Measurements from ENCODE around the gene MYO9A.
"Not testable (repeated sequence)": the region's sequence is repeated elsewhere in the genome, so short reads cannot be mapped to it uniquely, and the experiment has no call there.

MYO9A gene

DNA sequence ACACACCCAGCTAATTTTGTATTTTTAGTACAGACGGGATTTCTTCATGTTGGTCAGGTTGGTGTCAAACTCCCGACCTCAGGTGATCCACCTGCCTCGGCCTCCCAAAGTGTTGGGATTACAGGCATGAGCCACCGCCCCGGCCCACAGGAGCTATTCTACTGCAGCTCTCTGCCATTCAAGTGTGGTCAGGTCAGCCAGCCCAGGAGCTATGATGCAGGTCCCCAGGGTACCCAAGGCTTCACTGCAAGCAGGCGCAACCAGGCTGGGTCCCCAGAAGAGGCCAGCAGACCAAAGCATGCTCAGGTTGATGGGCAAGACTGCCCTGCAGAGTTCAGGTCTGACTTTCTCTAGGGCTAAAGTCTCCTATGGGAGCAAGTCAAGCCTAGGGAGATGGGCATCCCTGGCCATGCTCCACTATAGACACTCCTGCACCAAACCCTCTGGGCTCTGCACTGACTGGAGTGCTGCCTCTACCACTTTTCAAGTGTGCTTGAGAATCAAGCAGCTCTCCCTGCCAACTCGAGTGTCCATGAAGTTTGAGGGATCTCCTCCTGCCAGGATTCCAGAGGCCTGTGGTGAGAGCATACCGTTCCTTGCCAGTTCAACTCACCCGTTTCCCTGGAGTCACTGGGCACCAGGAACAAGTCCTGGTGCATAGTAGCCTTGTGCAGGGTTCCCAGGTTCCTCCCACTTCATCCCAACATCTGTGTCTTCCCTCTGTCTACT, 30.9 kb downstream of the MYO9A start:
- DNase-seq = no peak

DNA sequence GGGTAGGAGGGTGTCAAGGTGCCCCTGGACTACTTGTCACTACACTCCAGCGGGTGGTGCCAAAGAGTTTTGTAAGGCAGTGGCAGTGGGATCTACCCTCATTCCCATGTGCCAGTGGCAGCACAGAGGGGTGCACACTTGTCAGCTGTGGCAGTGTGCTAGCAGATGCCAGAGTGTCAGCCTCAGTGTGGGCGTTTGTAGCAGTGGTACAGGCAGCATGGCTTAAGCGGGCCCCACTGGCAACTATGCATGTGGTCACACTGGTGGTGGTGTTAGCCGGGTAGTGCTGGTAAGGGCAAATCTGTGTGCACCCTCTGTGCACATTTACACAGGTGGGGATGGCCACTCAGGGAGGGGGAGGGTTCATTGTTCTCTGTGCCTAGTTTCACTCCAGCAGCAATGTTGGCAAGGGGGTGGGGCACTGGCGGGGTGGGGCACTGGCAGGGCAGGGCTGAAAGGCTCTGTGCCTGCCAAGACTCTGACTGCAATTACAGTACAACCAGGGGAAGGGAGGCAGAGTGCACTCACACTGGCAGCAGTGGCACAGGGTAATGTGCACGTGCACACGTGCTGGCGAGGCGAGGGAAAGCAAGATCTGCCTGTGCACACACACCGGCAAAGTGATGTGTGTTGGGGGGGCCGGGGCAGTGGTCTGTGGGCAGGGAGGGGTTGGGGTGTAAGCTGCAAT, 31.8 kb downstream of the MYO9A start:
- DNase-seq = no peak

DNA sequence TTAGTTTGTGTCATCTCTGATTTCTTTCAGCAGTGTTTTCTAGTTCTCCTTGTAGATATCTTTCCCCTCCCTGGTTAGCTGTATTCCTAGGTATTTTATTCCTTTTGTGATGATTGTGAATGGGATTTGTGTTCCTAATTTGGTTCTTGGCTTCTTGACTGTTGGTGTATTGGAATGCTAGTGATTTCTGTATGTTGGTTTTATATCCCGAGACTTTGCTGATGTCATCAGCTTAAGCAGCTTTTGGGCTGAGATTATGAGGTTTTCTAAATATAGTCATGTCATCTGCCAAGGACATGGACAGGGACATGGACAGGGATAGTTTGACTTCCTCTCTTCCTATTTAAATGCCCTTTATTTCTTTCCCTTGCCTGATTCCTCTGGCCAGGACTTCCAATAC, 35.8 kb downstream of the MYO9A start:
- DNase-seq = no peak

DNA sequence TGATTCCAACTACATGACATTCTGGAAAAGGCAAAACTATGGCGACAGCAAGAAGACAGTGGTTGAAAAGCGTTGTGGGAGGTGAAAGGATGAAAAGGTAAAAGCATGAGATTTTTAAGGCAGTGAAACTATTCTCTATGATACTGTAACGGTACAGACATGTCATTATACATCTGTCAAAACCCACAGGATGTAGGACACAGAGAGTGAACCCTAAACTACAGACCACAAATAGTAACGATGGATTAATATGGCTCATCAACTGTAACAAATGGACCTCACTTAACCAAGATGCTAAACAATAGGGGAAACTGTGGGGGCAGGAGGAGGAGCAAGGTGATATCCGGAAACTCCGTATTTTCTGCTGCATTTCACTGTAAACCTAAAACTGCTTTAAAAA, 39.1 kb downstream of the MYO9A start:
- no peak for DNase-seq

DNA sequence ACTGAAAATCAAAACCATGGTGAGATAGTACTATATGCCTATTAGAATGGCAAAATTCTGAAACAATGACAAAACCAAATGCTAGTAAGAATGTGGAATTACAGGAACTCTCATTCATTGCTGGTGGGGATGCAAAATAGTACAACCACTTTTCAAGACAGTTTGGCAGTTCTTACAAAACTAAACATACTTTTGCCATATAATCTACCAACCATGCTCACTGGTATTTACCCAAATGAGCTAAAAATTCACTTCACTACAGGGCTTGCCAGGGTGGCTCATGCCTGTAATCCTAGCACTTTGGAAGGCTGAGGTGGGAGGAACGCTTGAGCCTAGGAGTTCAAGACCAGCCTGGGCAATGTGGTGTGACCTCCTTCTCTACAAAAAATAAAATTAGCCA, 40.0 kb downstream of the MYO9A start:
- DNase-seq = no peak

DNA sequence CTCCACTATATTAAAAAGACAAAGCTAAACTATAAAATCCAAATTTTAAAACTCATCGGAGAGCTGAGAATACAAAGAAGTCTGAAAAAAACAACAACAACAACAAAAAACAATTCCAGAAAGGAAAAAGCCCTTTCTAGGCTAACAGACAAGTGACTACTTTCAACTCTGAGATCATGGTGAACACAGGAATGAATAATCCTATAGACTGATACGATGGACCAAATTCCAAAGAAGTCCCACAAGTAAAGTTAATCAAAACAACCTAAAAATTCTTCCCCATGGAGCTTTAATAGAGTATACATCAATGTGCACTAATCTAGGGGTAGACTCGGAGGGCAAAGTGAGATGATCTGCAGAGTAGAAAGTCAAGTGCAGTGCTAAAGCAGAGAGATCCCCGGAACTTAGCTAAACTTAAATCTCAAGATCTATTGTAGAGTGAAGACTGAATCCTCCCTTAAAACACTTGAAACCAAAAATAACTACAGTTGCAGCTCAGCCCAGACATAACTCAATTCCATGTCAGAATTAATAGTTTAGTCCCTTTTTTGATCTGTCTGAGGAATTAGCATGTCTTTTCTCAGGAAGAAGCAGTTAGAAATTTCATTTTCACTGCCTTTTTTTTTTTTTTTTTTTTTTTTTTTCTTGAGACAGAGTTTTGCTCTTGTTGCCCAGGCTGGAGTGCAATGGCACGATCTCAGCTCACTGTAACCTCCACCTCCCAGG, 43.5 kb downstream of the MYO9A start:
- DNase-seq = no peak

DNA sequence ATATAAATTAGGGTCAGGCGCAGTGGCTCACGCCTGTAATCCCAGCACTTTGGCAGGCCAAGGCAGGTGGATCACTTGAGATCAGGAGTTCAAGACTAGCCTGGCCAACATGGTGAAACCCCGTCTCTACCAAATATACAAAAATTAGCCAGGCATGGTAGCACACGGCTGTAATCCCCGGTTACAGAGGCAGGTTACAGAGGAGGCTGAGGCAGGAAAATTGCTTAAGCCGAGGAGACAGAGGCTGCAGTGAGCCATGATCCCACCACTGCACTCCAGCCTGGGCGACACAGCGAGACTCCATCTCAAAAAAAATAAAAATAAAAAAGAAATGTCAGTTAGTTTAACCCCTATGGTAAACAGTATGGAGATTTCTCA, 46.5 kb downstream of the MYO9A start:
- not testable (repeated sequence) for DNase-seq

DNA sequence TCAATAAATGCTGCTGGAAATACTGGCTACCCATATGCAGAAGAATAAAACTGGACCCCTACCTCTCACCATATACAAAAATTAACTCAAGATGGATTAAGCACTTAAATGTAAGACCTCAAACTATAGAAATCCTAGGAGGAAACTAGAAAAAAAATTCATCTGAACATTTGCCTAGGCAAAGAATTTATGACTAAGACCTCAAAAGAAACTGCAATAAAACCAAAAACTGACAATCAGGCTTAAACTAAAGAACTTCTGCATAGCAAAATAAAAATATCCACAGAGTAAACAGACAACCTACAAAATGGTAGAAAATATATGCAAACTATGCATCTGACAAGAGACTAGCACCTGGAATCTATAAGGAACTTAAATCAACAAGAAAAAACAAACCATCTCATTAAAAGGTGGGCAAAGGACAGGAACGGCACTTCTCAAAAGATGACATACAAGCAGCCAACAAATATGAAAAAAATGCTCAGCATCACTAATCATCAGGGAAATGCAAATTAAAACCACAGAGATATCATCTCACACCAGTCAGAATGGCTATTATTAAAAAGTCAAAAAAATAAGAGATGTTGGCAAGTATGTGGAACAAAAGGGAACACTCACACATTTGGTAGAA, 47.0 kb downstream of the MYO9A start:
- no peak for DNase-seq

DNA sequence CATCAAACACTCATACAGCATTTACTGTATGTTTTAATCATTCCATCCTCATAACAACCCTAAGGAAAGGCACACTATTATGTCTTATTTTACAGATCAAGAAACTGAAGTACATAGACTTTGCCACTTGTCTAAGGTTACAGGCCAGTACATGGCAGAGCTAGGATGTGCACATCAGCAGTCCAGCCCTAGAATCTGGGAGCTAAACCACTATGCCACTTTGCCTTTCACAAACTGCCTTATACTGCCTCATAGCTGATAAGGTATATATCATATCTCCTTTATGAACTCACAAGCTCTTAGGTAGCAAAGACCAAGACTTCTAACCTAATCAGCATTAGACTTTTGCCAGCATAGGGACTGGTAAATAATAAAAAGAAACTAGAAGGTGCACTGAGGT, 49.1 kb downstream of the MYO9A start:
- no peak for DNase-seq

DNA sequence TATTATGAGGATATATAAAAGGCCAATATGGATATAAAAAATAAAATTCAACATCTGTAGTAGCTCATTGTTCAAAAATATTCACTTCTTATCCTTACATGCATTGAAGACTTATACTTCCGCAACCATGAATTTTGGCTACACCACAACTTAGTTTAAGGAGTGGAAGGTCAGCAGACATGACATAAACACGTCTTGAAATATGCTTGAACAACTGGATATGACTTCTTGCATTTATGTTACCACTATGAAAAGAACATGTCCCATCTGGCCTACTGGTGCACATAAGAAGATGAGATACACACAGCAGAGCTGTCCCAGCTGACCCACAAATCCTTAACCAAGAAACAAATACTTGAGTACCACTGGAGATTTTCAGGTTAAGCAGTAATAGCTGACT, 52.1 kb downstream of the MYO9A start:
- no peak for DNase-seq

DNA sequence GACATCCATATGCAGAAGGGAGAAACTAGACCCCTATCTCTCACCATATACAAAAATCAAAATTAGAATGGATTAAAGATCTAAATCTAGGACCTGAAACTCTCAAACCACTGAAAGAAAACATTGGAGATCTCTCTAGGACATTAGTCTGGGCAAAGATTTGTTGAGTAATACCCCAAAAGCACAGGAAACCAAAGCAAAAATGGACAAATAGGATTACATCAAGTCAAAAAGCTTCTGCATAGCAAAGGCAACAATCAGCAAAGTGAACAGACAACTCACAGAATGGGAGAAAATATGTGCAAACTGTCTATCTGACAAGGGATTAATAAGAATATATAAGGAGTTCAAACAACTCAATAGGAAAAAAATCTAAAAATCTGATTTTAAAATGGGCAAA, 54.8 kb downstream of the MYO9A start:
- no peak for DNase-seq

DNA sequence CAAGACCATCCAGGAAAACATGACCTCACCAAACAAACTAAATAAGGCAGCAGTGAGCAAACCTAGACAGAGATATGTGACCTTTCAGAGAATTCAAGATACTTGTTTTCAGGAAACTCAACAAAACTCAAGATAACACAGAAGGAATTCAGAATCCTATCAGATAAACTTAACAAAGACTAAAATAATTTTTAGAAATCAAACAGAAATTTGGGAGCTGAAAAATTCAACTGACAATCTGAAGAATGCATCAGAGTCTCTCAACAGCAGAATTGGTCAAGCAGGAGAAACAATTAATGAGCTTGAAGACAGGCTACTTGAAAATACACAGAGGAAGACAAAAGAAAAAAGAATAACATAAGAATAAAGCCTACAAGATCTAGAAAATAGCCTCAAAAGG, 55.6 kb downstream of the MYO9A start:
- DNase-seq = no peak

DNA sequence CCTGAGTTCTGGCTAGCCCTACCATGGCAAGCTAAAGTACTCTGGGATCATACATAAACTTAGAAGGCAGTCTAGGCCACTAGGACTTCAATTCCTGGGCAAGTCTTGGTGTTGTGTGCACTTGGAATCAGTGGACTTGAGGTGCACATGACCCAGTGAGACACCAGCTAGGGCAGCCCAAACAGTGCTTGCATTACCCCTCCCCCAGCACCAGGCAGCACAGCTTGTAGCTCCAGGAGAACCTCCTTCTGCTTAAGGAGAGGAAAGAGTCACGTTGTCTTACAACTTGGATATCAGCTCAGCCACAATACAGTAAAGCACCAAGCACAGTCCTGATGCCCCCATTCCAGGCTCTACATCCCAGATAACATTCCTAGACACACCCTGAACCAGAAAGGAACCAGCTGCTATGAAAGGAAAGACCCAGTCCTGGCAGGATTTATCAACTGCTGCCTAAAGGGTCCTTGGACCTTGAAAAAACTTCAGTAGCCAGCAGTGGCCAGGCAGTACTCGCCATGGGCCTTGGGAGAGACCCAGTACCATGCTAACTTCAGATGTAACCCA, 57.2 kb downstream of the MYO9A start:
- no peak for DNase-seq

DNA sequence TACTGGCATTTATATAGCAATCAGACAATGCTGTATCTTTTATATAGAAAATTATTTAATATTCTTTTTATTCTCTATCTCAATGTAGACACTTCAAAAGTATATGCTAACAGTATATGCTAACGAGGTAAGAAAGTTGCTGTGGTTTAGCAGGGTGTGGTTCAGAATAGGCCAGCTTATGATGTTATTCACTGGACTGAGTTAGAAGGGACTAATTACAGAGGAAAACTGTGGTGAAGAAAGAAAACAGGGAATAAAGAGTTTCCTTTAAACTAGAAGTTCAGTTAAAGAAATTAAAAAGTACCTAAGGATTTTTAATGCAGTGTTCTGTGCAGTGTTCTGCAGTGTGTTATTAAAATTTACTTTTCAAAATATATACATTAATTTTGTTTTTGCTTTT, 59.4 kb downstream of the MYO9A start:
- DNase-seq = no peak

DNA sequence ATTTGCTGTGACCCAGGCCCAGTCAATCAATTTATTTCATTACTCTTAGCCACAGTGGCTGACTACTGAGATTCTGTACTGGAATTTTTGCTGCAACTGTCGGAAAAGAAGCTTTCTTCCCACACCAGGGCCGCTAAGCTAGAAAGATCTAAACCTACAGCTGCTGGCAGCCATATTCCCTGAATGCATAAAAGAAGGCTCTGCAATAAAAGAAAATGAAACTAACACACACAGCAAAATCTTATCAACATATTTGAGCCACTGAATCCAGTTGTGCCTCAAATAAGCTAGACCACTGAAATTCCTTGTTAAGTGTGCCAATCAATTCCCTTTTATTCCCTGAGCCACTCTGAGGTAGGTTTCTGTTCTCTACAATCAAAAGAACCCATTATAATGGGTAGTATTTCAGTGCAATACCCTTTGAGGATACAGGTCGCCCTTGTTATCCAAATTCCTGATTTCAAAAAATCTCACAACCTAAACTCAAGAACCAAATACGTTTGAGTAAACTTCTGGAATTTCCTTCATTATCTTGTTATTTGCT, 60.3 kb downstream of the MYO9A start:
- no peak for DNase-seq

DNA sequence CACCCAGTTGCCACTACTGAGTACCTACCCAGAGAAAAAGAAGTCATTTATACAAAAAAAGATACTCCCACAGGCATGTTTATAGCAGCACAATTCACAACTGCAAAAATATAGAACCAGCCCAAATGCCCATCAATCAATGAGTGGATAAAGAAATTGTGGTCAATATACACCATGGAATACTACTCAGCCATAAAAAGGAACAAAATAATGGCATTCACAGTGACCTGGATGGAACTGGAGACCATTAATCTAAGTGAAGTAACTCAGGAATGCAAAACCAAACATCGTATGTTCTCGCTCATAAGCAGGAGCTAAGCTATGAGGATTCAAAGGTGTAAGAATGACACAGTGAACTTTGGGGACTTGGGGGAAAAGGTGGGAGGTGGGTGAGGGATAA, 61.7 kb downstream of the MYO9A start:
- DNase-seq = not testable (repeated sequence)

DNA sequence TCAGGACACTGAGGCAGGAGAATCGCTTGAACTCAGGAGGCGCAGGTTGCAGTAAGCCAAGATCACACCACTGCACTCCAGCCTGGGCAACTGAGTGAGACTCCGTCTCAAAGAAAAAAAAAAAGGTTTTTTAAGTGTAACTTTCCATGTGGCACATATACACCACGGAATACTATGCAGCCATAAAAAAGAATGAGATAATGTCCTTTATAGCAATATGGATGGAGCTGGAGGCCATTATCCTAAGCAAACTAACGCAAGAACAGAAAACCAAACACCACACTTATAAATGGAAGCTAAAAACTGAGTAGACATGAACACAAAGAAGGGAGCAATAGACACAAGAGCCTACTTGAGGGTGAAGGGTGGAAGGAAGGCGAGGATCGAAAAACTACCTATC, 64.7 kb downstream of the MYO9A start:
- not testable (repeated sequence) for DNase-seq

DNA sequence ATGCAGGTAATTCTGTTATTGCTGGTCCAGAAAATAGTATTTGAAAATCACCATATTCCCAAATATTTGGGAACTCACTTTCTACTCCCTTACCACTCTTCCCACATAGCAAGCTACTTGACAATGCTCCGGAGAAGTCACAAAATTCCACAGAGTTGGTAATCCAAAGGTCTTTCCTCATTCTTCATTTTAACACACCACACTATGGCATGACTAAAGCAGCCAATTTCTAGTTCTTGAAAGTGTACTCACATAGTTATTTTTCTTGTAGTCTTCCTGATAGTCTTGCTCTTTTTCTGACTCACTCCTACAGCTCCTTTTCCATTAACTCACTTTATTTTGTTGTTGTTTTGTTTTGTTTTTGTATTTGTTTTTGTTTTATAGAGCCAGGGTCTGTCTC, 67.2 kb downstream of the MYO9A start:
- DNase-seq = no peak

DNA sequence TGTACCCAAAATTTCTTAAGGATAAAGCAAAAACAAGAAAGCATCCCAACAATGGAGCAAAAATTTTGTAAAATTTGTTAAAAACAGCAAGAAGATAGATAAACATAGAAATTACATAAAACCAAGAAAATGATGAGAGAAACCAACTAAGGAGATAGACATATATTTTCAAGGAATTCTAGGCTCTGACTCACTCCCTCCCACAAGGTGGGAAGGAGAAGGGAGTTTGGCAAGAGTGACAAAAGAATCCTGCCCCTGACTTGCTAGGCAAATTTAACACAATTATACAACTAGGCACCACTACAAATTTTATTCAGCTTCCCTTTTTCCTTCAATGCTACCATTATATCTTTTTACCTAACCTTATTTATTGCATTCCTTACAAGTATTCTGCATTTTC, 70.9 kb downstream of the MYO9A start:
- peak; percentile 15 for DNase-seq

DNA sequence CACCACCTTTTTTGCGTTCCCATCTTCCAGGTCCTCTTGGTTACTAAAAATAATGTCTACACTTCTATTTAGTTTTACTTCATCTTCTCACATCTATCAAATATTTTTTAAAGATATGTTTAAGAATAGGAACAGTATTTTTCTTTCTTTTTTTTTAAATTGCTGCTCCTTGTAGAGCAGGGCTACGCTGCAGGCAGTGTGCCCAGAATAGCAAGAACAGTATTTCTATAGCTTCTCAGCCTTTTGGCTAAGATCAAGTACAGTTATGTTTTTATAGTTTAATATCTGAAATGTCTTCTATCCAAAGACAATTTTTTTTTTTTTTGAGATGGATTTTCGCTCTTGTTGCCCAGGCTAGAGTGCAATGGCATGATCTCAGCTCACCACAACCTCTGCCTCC, 73.0 kb downstream of the MYO9A start:
- no peak for DNase-seq

DNA sequence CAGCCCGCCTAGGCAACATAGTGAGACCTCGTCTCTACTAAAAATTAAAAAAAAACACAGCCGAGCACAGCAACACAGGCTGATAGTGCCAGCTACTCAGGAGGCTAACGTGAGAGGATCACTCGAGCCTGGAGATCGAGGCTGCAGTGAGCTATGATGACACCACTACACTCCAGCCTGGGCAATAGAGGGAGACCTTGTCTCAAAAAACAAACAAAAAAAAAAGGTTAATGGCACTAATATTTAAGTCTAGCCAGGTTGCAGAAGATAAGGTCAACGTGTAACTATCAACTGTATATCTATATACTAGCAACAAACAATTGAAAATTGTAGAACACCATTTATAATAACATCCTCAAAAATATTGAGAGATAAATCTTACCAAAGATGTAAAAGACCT, 75.1 kb downstream of the MYO9A start:
- DNase-seq = no peak

DNA sequence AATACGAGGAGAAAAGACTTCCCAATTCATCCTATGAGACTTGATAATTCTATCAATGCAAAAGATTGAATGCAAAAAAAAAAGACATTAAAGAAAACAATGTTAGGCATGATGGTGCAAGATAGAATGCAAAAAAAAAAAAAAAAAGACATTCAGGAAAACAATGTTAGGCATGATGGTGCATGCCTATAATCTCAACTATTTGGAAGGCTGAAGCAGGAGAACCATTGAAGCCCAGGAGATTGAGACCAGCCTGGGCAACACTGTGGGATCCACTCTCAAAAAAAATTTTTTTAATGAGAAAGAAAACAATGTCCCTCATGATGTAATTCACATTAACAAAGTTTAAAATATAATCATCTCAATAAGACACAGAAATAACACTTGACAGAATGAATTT, 75.9 kb downstream of the MYO9A start:
- DNase-seq = no peak

DNA sequence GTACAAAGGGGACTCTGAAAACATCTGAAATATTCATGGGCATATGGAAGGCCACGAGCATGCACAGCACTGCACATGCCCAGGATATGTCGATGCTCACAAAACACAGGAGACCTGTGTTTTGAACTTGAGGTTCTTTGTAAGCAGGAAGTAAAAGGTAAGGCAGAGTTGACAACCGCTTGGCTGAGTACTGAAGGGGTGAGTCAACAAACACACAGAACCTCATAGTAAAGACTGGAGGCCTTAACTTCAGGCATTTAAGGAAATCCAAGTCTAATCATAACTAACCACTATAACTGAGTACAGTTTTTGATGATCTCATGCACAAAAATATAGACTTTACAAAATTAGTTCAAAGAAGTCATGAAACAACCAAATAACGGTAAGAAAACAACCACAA, 80.6 kb downstream of the MYO9A start:
- peak; percentile 9 for DNase-seq

Measured in HCEC 1CT (cell line).